SK-N-SH (cell line): ENCODE data around the gene FBXL7. TPM values are rescaled to one million over a fixed set of nuclear protein-coding genes. Genes with fewer than 3 reads are reported as not detected.

Source experiments
- CTCF ChIA-PET: fragments of 300-600, 350-600 bp; formaldehyde crosslinking; extraction: SDS; loops from one replicate; lab custom pipeline; 2021; lab: Yijun Ruan, JAX
- POLR2A ChIA-PET: fragments of 350-600 bp; sonication (Branson Sonifier 250); formaldehyde crosslinking; extraction: SDS; loops from one replicate; lab custom pipeline; 2020; ENCODE audit warnings: antibody characterized with exemption, inconsistent platforms; lab: Yijun Ruan, JAX
- DNase-seq: peaks from one replicate; pipeline ENCODE4 v3.0.0; 2012
- H2AFZ ChIP-seq: fragments of 200-600 bp; sonication (generic); 2 replicates; pipeline ENCODE4 v1.8.1; 2016; ENCODE audit warnings: antibody characterized with exemption, mild to moderate bottlenecking, low read depth
- H3F3A ChIP-seq: fragments of 200-600 bp; sonication (generic); replicated peaks from 2 replicates; pipeline ENCODE3; 2016; ENCODE audit warnings: antibody characterized with exemption, mild to moderate bottlenecking; ENCODE audit not compliant: insufficient read depth
- H3K27ac ChIP-seq, 2 experiments: fragments of 200-500 bp in 1 of 2; fragments of 200-600 bp in 1 of 2; sonication (Bioruptor generic) in 1 of 2; sonication (generic), shearing (Covaris generic) in 1 of 2; 2 replicates each; pipeline versions ENCODE4 v1.5.1 to v1.6.1; 2014 to 2016; ENCODE audit warnings: low read depth in 2 of 2, inconsistent platforms in 1 of 2, low read length in 1 of 2, mild to moderate bottlenecking in 1 of 2, mixed read lengths in 1 of 2
- H3K27me3 ChIP-seq: fragments of 200-600 bp; sonication (generic), shearing (Covaris generic); 2 replicates; pipeline ENCODE4 v1.6.1; 2016; ENCODE audit warnings: mixed run types; ENCODE audit not compliant: insufficient read depth
- H3K36me3 ChIP-seq, 2 experiments: fragments of 200-500 bp in 1 of 2; fragments of 200-600 bp in 1 of 2; sonication (Bioruptor generic) in 1 of 2; sonication (generic) in 1 of 2; replicated peaks in 1 of 2; 2 replicates each; pipeline versions ENCODE3 to v1.5.1; 2014 to 2016; ENCODE audit warnings: low read length in 1 of 2, mild to moderate bottlenecking in 1 of 2; ENCODE audit not compliant: insufficient read depth in 2 of 2, control insufficient read depth in 1 of 2
- H3K4me1 ChIP-seq, 2 experiments: fragments of 200-500 bp in 1 of 2; fragments of 200-600 bp in 1 of 2; sonication (Bioruptor generic) in 1 of 2; sonication (generic), shearing (Covaris generic) in 1 of 2; 2 replicates each; pipeline versions ENCODE4 v1.5.1 to v1.6.1; 2014 to 2016; ENCODE audit warnings: low read depth in 1 of 2, low read length in 1 of 2, mixed run types in 1 of 2; ENCODE audit not compliant: insufficient read depth in 2 of 2, control insufficient read depth in 1 of 2
- H3K4me2 ChIP-seq: fragments of 200-600 bp; sonication (generic), shearing (Covaris generic); 2 replicates; pipeline ENCODE4 v1.6.1; 2017; ENCODE audit warnings: mixed run types
- H3K4me3 ChIP-seq, 2 experiments: fragments of 200-500 bp in 1 of 2; fragments of 200-600 bp in 1 of 2; sonication (Bioruptor generic) in 1 of 2; sonication (generic), shearing (Covaris generic) in 1 of 2; 2 replicates each; pipeline versions ENCODE4 v1.5.1 to v1.8.1; 2014 to 2016; ENCODE audit warnings: low read depth in 2 of 2, inconsistent platforms in 1 of 2, low read length in 1 of 2, mild to moderate bottlenecking in 1 of 2, mixed read lengths in 1 of 2, moderate library complexity in 1 of 2
- H3K79me2 ChIP-seq: fragments of 200-600 bp; sonication (generic); 2 replicates; pipeline ENCODE4 v1.8.1; 2017; ENCODE audit warnings: mild to moderate bottlenecking; ENCODE audit not compliant: insufficient read depth
- H3K9ac ChIP-seq: fragments of 200-600 bp; sonication (generic); 2 replicates; pipeline ENCODE4 v1.6.1; 2017; ENCODE audit warnings: mixed run types
- H3K9me2 ChIP-seq: fragments of 200-600 bp; sonication (generic); 2 replicates; pipeline ENCODE4 v1.6.1; 2017; ENCODE audit warnings: mixed run types
- H3K9me3 ChIP-seq: fragments of 200-600 bp; sonication (generic); 2 replicates; pipeline ENCODE4 v1.6.1; 2017; ENCODE audit warnings: mixed run types, mild to moderate bottlenecking, moderate library complexity
- H4K20me1 ChIP-seq: fragments of 200-600 bp; sonication (generic); 2 replicates; pipeline ENCODE4 v1.6.1; 2017; ENCODE audit warnings: mild to moderate bottlenecking, mixed run types; ENCODE audit not compliant: insufficient read depth
- CHD2 ChIP-seq: fragments of 150-350 bp; IDR thresholded peaks from 2 replicates; pipeline ENCODE4 v1.6.1; 2018; ENCODE audit warnings: low read length; ENCODE audit not compliant: partially characterized antibody
- EP300 ChIP-seq, 2 experiments: IDR thresholded peaks; 2 replicates each; pipeline versions ENCODE4 v1.4.0 to v1.6.1; 2012; ENCODE audit warnings: borderline replicate concordance in 1 of 2, low read depth in 1 of 2, low read length in 1 of 2
- FOXJ3 ChIP-seq: sonication (generic); formaldehyde crosslinking; IDR thresholded peaks from 2 replicates; pipeline ENCODE4 v1.5.1; 2020; ENCODE audit warnings: mild to moderate bottlenecking, missing genetic modification reagents
- FOXM1 ChIP-seq: IDR thresholded peaks from 2 replicates; pipeline ENCODE4 v1.4.0; 2012; ENCODE audit warnings: low read depth, mild to moderate bottlenecking
- GABPA ChIP-seq: IDR thresholded peaks from 2 replicates; pipeline ENCODE4 v1.4.0; 2012; ENCODE audit warnings: low read depth, mild to moderate bottlenecking
- GATA2 ChIP-seq: sonication (generic); formaldehyde crosslinking; IDR thresholded peaks from 2 replicates; pipeline ENCODE4 v1.5.0; 2020; ENCODE audit warnings: mild to moderate bottlenecking, missing genetic modification reagents
- IRF3 ChIP-seq: fragments of 150-350 bp; IDR thresholded peaks from 2 replicates; pipeline ENCODE4 v1.6.1; 2016; ENCODE audit warnings: mild to moderate bottlenecking, low read depth, low read length
- NRF1 ChIP-seq: IDR thresholded peaks from 2 replicates; pipeline ENCODE4 v1.6.1; 2012; ENCODE audit warnings: low read depth, mild to moderate bottlenecking, low read length
- PBX3 ChIP-seq: IDR thresholded peaks from 2 replicates; pipeline ENCODE4; 2012
- RCOR1 ChIP-seq: fragments of 150-350 bp; IDR thresholded peaks from 2 replicates; pipeline ENCODE4 v1.6.1; 2017; ENCODE audit warnings: antibody characterized with exemption, low read length
- REST ChIP-seq: IDR thresholded peaks from 2 replicates; pipeline ENCODE4 v1.6.1; 2012; ENCODE audit warnings: mild to moderate bottlenecking, low read depth, low read length, moderate library complexity
- RFX5 ChIP-seq: IDR thresholded peaks from 2 replicates; pipeline ENCODE4 v1.6.1; 2012; ENCODE audit warnings: mild to moderate bottlenecking, improper control_type of control experiment, low read length
- RXRA ChIP-seq: IDR thresholded peaks from 2 replicates; pipeline ENCODE4 v1.4.0; 2012; ENCODE audit warnings: low read depth, mild to moderate bottlenecking, borderline replicate concordance
- SIN3A ChIP-seq: IDR thresholded peaks from 2 replicates; pipeline ENCODE4 v1.6.1; 2012; ENCODE audit warnings: low read depth, mild to moderate bottlenecking, low read length, moderate library complexity, borderline replicate concordance
- SMC3 ChIP-seq: IDR thresholded peaks from 2 replicates; pipeline ENCODE4 v1.6.1; 2012; ENCODE audit warnings: low read depth, low read length, improper control_type of control experiment
- TAF1 ChIP-seq: IDR thresholded peaks from 2 replicates; pipeline ENCODE4 v1.6.1; 2012; ENCODE audit warnings: low read depth, mild to moderate bottlenecking, low read length, moderate library complexity, borderline replicate concordance
- USF1 ChIP-seq: IDR thresholded peaks from 2 replicates; pipeline ENCODE4 v1.4.0; 2012; ENCODE audit warnings: low read depth, borderline replicate concordance
- polyA plus RNA-seq, 3 experiments: library from polyadenylated mRNA; depleted of rRNA; stranded (reverse); fragments of >200 nt; gene quantifications; 2 replicates each; pipeline ENCODE4 v1.2.3, GENCODE V29; 2012

FBXL7 gene
- polyA plus RNA-seq, 1 of the 3 experiments (the other 2 are of a cell fraction) = 7.0 TPM

- Histone ChIP-seq H3K9me2 (no peaks in the 10 kb centered on the region), H3K9ac (no peak overlapping the region), H2AFZ (no peak overlapping the region), H3K9me3 (peaks cover 6% of the 10 kb centered on the region; the same call in 1 of the 2 replicates), H3K79me2 (0 out of 2 replicates have a peak, but pooled peaks cover 2% of the 10 kb centered on the region), H3K4me3 (no peak overlapping the region), H3K4me2 (no peak overlapping the region)
- no peak for TF ChIP-seq FOXJ3 (CRISPR knock-in tag)
- TF ChIP-seq NRF1 = no peak
- TF ChIP-seq FOXM1 = no peak
- no peak for TF ChIP-seq RFX5
- TF ChIP-seq IRF3 = no peak
- TF ChIP-seq REST = no peak
- TF ChIP-seq CHD2 = no peak
- TF ChIP-seq USF1 = no peak
- no peak for TF ChIP-seq PBX3
- TF ChIP-seq GABPA = no peak
- no peak for TF ChIP-seq SIN3A
- TF ChIP-seq RCOR1 = no peak
- TF ChIP-seq TAF1 = no peak
- no peak for TF ChIP-seq SMC3
- no peak for TF ChIP-seq GATA2 (CRISPR knock-in tag)
- TF ChIP-seq RXRA = no peak
- no peak for TF ChIP-seq EP300 (IDR thresholded peaks at IDR 0.05; ENCODE audit: borderline replicate concordance in 1 of 2, low read depth in 1 of 2, low read length in 1 of 2)
- TF ChIP-seq, all 33 proteins: peak for 0
- H4K20me1 ChIP-seq = no peaks in the 10 kb centered on the region
- ChIA-PET CTCF (interaction anchor here (1.3 kb wide), 1 partner anchor 10 kb away, joined by 3 read pairs; no protein-coding TSS in a partner anchor), POLR2A (no interaction called here)
- peaks cover 0 to 9% of the 10 kb centered on the region in 2 experiments for H3K36me3 ChIP-seq
- no peak overlapping the region for H3K27ac ChIP-seq
- H3F3A ChIP-seq = peaks cover 4% of the 10 kb centered on the region
- H3K4me1 ChIP-seq = no peaks in the 10 kb centered on the region
- no peaks in the 10 kb centered on the region for H3K27me3 ChIP-seq
- no peak for DNase-seq
Observed at GRCh38 chr5:15587916-15588315, 87.9 kb downstream of the FBXL7 start.
